ENCODE measurements around the gene PITPNM3.
A peak's percentile ranks its signal among the peaks of the same experiment; 100 is the strongest.

PITPNM3 gene

GRCh38 chr17:6435968-6436367 lies 120.4 kb downstream of the PITPNM3 start:
- DNase-seq = peak; percentile 64

GRCh38 chr17:6435051-6435450 lies 121.3 kb downstream of the PITPNM3 start, which contains the start of gene AIPL1:
Gene AIPL1 (minus strand): TSS chr17:6435121. CDS start chr17:6435104, 17 bp downstream.
- no peak for DNase-seq

- no peak for DNase-seq
Measured at GRCh38 chr17:6430769-6431168, 125.6 kb downstream of the PITPNM3 start.

- no peak for DNase-seq
Measured at GRCh38 chr17:6429266-6429665, 127.1 kb downstream of the PITPNM3 start.

GRCh38 chr17:6428207-6428965 lies 128.0 kb downstream of the PITPNM3 start:
- DNase-seq = no peak

- DNase-seq = no peak
Measured at GRCh38 chr17:6427279-6427781, 129.0 kb downstream of the PITPNM3 start.

GRCh38 chr17:6426356-6427101 lies 129.8 kb downstream of the PITPNM3 start:
- DNase-seq = no peak

- no peak for DNase-seq
Measured at GRCh38 chr17:6425407-6425806, 130.9 kb downstream of the PITPNM3 start.

GRCh38 chr17:6423931-6424330 lies 132.4 kb downstream of the PITPNM3 start:
- DNase-seq = no peak

- no peak for DNase-seq
Measured at GRCh38 chr17:6422654-6423241, 133.6 kb downstream of the PITPNM3 start.

GRCh38 chr17:6421700-6422604 lies 134.4 kb downstream of the PITPNM3 start:
- peak; percentile 75 for DNase-seq

- DNase-seq = no peak
Measured at GRCh38 chr17:6420173-6420641, 136.1 kb downstream of the PITPNM3 start.

GRCh38 chr17:6415616-6416015 lies 140.7 kb downstream of the PITPNM3 start:
- DNase-seq = no peak

GRCh38 chr17:6413065-6413464 lies 143.3 kb downstream of the PITPNM3 start:
- peak; percentile 60 for DNase-seq

GRCh38 chr17:6408735-6409134 lies 147.6 kb downstream of the PITPNM3 start:
- DNase-seq = no peak

GRCh38 chr17:6408276-6408675 lies 148.1 kb downstream of the PITPNM3 start:
- DNase-seq = no peak

GRCh38 chr17:6402258-6402657 lies 154.1 kb downstream of the PITPNM3 start:
- DNase-seq = no peak

Measured in NCI-H1105 treated with DMSO at 0.1 percent for 48 hours (cell line).